ENCODE results near the gene SSX2IP. TPM values are rescaled to one million over a fixed set of nuclear protein-coding genes. Genes with fewer than 3 reads are reported as not detected.

SSX2IP gene
- total RNA-seq, 2 donors from 2014 or later: 9.9 to 11.2 TPM

- Mint-ChIP-seq H3K36me3 (peaks cover 4 to 14% of the 10 kb centered on the region in 2 donors), H3K27ac (peak overlapping the region; percentile 89 to 99), H3K9me3 (peaks cover 0 to 4% of the 10 kb centered on the region in 2 donors)
- no peak for ATAC-seq
- no peak for DNase-seq (ENCODE audit: low spot score in 2 of 2)
These were observed 992 bp upstream of the SSX2IP start for GRCh38 chr1:84691122-84691783.

- Mint-ChIP-seq H3K9me3 (peaks cover 0 to 4% of the 10 kb centered on the region in 2 donors), H3K36me3 (peaks cover 4 to 14% of the 10 kb centered on the region in 2 donors), H3K27ac (peak overlapping the region in 1 of 2 donors; percentile 89)
- ATAC-seq (no peak), DNase-seq (ENCODE audit: low spot score in 2 of 2) (no peak)
These were observed 506 bp downstream of the SSX2IP start for GRCh38 chr1:84689514-84690396.

GRCh38 chr1:84688463-84689061, 1.7 kb downstream of the SSX2IP start:
- Mint-ChIP-seq H3K36me3 (peaks cover 4 to 8% of the 10 kb centered on the region in 2 donors), H3K9me3 (no peaks in the 10 kb centered on the region), H3K27ac (no peak overlapping the region)
- ATAC-seq (no peak), DNase-seq (ENCODE audit: low spot score in 2 of 2) (no peak)

- no peak overlapping the region for H3K27ac Mint-ChIP-seq
These were observed 2.4 kb downstream of the SSX2IP start for GRCh38 chr1:84687714-84688462.

GRCh38 chr1:84686223-84686622, 4.0 kb downstream of the SSX2IP start:
- DNase-seq (ENCODE audit: low spot score in 2 of 2) (no peak), ATAC-seq (no peak)
- Mint-ChIP-seq H3K9me3 (no peaks in the 10 kb centered on the region), H3K27ac (no peak overlapping the region), H3K36me3 (peaks cover 4 to 8% of the 10 kb centered on the region in 2 donors)

More at GRCh38 chr1:84687714-84688462, 2.4 kb downstream of the SSX2IP start:
- DNase-seq (ENCODE audit: low spot score in 2 of 2) (no peak), ATAC-seq (no peak)
- Mint-ChIP-seq H3K9me3 (no peaks in the 10 kb centered on the region), H3K36me3 (peaks cover 4 to 8% of the 10 kb centered on the region in 2 donors)

- Mint-ChIP-seq H3K9me3 (peaks cover under 1% of the 10 kb centered on the region in 2 donors), H3K36me3 (peaks cover 2 to 10% of the 10 kb centered on the region in 2 donors), H3K27ac (no peak overlapping the region)
- DNase-seq (ENCODE audit: low spot score in 2 of 2) (no peak), ATAC-seq (no peak)
These were observed 6.8 kb downstream of the SSX2IP start for GRCh38 chr1:84683508-84683907.

- ATAC-seq (no peak), DNase-seq (ENCODE audit: low spot score in 2 of 2) (no peak)
- Mint-ChIP-seq H3K27ac (no peak overlapping the region), H3K9me3 (peaks cover 4 to 10% of the 10 kb centered on the region in 2 donors), H3K36me3 (peaks cover 7 to 20% of the 10 kb centered on the region in 2 donors)
These were observed 8.2 kb downstream of the SSX2IP start for GRCh38 chr1:84682047-84682446.

GRCh38 chr1:84677415-84678099, 12.7 kb downstream of the SSX2IP start:
- no peak for DNase-seq (ENCODE audit: low spot score in 2 of 2)
- peaks cover 7 to 28% of the 10 kb centered on the region in 2 donors for H3K36me3 Mint-ChIP-seq
- no peak for ATAC-seq
- H3K9me3 Mint-ChIP-seq: peaks cover 4 to 11% of the 10 kb centered on the region in 2 donors
- H3K27ac Mint-ChIP-seq: no peak overlapping the region

- Mint-ChIP-seq H3K9me3 (peaks cover 4 to 11% of the 10 kb centered on the region in 2 donors), H3K27ac (no peak overlapping the region), H3K36me3 (peaks cover 7 to 28% of the 10 kb centered on the region in 2 donors)
- DNase-seq (ENCODE audit: low spot score in 2 of 2) (no peak), ATAC-seq (no peak)
These were observed 14.6 kb downstream of the SSX2IP start for GRCh38 chr1:84675631-84676030.

- no peak for DNase-seq (ENCODE audit: low spot score in 2 of 2)
- no peak overlapping the region for H3K27ac Mint-ChIP-seq
- no peak for ATAC-seq
- peaks cover 4 to 11% of the 10 kb centered on the region in 2 donors for H3K9me3 Mint-ChIP-seq
- H3K36me3 Mint-ChIP-seq: peaks cover 7 to 28% of the 10 kb centered on the region in 2 donors
These were observed 15.2 kb downstream of the SSX2IP start for GRCh38 chr1:84675106-84675505.

GRCh38 chr1:84674705-84675104, 15.6 kb downstream of the SSX2IP start:
- peaks cover 4 to 11% of the 10 kb centered on the region in 2 donors for H3K9me3 Mint-ChIP-seq
- H3K36me3 Mint-ChIP-seq: peaks cover 7 to 26% of the 10 kb centered on the region in 2 donors
- ATAC-seq (no peak), DNase-seq (ENCODE audit: low spot score in 2 of 2) (no peak)
- H3K27ac Mint-ChIP-seq: no peak overlapping the region

- ATAC-seq (no peak), DNase-seq (ENCODE audit: low spot score in 2 of 2) (no peak)
- Mint-ChIP-seq H3K9me3 (peaks cover 4 to 11% of the 10 kb centered on the region in 2 donors), H3K36me3 (peaks cover 7 to 20% of the 10 kb centered on the region in 2 donors), H3K27ac (no peak overlapping the region)
These were observed 16.2 kb downstream of the SSX2IP start for GRCh38 chr1:84674021-84674420.

GRCh38 chr1:84672080-84672854, 18.0 kb downstream of the SSX2IP start:
- DNase-seq (ENCODE audit: low spot score in 2 of 2) (no peak), ATAC-seq (no peak)
- H3K27ac Mint-ChIP-seq: no peak overlapping the region
- H3K9me3 Mint-ChIP-seq: peaks cover 0 to 3% of the 10 kb centered on the region in 2 donors
- peaks cover 0 to 10% of the 10 kb centered on the region in 2 donors for H3K36me3 Mint-ChIP-seq

- Mint-ChIP-seq H3K36me3 (no peaks in the 10 kb centered on the region), H3K9me3 (no peaks in the 10 kb centered on the region), H3K27ac (peak overlapping the region in 1 of 2 donors; percentile 32)
- DNase-seq (ENCODE audit: low spot score in 2 of 2): no peak
- ATAC-seq: no peak
These were observed 20.4 kb downstream of the SSX2IP start for GRCh38 chr1:84669831-84670230.

- Mint-ChIP-seq H3K27ac (no peak overlapping the region), H3K9me3 (no peaks in the 10 kb centered on the region), H3K36me3 (no peaks in the 10 kb centered on the region)
- DNase-seq (ENCODE audit: low spot score in 2 of 2): no peak
- ATAC-seq: peak in 1 of 2 donors; percentile 41
These were observed 22.1 kb downstream of the SSX2IP start for GRCh38 chr1:84668185-84668584.
